H1 (cell line): ENCODE data around the gene ABCC9. TPM values are rescaled to one million over a fixed set of nuclear protein-coding genes. Genes with fewer than 3 reads are reported as not detected.

Experiments
- CTCF ChIA-PET: fragments of 300-600 bp; sonication (Branson Sonifier 250); formaldehyde crosslinking; loops from one replicate; lab custom pipeline; 2021; ENCODE audit not compliant: partially characterized antibody; lab: Charles Lee
- POLR2A ChIA-PET: fragments of 300-600 bp; sonication (Branson Sonifier 250); formaldehyde crosslinking; loops from one replicate; lab custom pipeline; 2021; ENCODE audit warnings: inconsistent platforms; ENCODE audit not compliant: partially characterized antibody; lab: Charles Lee
- DNase-seq, 2 experiments: peaks; one replicate each; pipeline versions ENCODE4 v3.0.0 to v3.0.0-alpha.2; 2010 to 2022; ENCODE audit warnings: low spot score in 2 of 2, low read depth in 1 of 2, mixed read lengths in 1 of 2
- FAIRE-seq: peaks from 2 replicates; lab custom pipeline; 2011; peaks lifted over from hg19 to GRCh38; lab: Jason Lieb, UNC
- H2AFZ ChIP-seq: 2 replicates; pipeline ENCODE4 v1.8.1; 2012; ENCODE audit warnings: low read length, inconsistent platforms
- H2AK5ac ChIP-seq: 2 replicates; pipeline ENCODE4 v1.6.1; 2013; ENCODE audit warnings: low read depth, low read length
- H2BK120ac ChIP-seq: replicated peaks from 2 replicates; pipeline ENCODE3; 2013; ENCODE audit warnings: low read depth, low read length, inconsistent platforms
- H2BK12ac ChIP-seq: 2 replicates; pipeline ENCODE4 v1.6.1; 2013; ENCODE audit warnings: low read depth, low read length
- H2BK15ac ChIP-seq: 2 replicates; pipeline ENCODE4 v1.6.1; 2013; ENCODE audit warnings: low read length
- H2BK20ac ChIP-seq: 2 replicates; pipeline ENCODE4 v1.6.1; 2013; ENCODE audit warnings: low read length
- H2BK5ac ChIP-seq: 2 replicates; pipeline ENCODE4 v1.6.1; 2013; ENCODE audit warnings: low read depth, low read length
- H3K14ac ChIP-seq: 2 replicates; pipeline ENCODE4 v1.6.1; 2013; ENCODE audit warnings: inconsistent platforms; ENCODE audit not compliant: insufficient read length
- H3K18ac ChIP-seq: 2 replicates; pipeline ENCODE4 v1.6.1; 2013; ENCODE audit warnings: low read length; ENCODE audit errors: extremely low read depth
- H3K23ac ChIP-seq: 2 replicates; pipeline ENCODE4 v1.6.1; 2013; ENCODE audit warnings: inconsistent platforms; ENCODE audit not compliant: insufficient read length
- H3K23me2 ChIP-seq: 2 replicates; pipeline ENCODE4 v1.6.1; 2013; ENCODE audit warnings: low read depth, low read length
- H3K27ac ChIP-seq: 2 replicates; pipeline ENCODE4 v1.6.1; 2011; ENCODE audit warnings: low read depth, low read length, inconsistent platforms
- H3K27me3 ChIP-seq, 4 experiments: replicated peaks in 1 of 4; 1 replicate in 1 of 4; 2 replicates in 3 of 4; pipeline versions ENCODE4 v1.6.1 to v1.8.1; 2011 to 2013; ENCODE audit warnings: low read length in 3 of 4, mild to moderate bottlenecking in 3 of 4, inconsistent platforms in 2 of 4, mixed read lengths in 2 of 4, moderate library complexity in 1 of 4; ENCODE audit not compliant: control insufficient read depth in 3 of 4, insufficient read depth in 3 of 4; ENCODE audit errors: extremely low read depth in 1 of 4
- H3K36me3 ChIP-seq, 4 experiments: 2 replicates each; pipeline versions ENCODE4 v1.6.1 to v1.8.1; 2011 to 2013; ENCODE audit warnings: mild to moderate bottlenecking in 4 of 4, low read length in 3 of 4, moderate library complexity in 2 of 4, control low read depth in 1 of 4, inconsistent platforms in 1 of 4; ENCODE audit not compliant: insufficient read depth in 4 of 4, control insufficient read depth in 2 of 4
- H3K4ac ChIP-seq: replicated peaks from 2 replicates; pipeline ENCODE3; 2013; ENCODE audit warnings: low read length, low read depth, mixed read lengths, inconsistent platforms; ENCODE audit not compliant: insufficient read length
- H3K4me1 ChIP-seq, 4 experiments: replicated peaks in 1 of 4; 1 replicate in 1 of 4; 2 replicates in 3 of 4; pipeline versions ENCODE4 v1.6.1 to v1.8.1; 2011 to 2013; ENCODE audit warnings: low read length in 3 of 4, inconsistent platforms in 2 of 4, mixed read lengths in 1 of 4; ENCODE audit not compliant: insufficient read depth in 4 of 4, control insufficient read depth in 3 of 4
- H3K4me2 ChIP-seq, 2 experiments: 2 replicates each; pipeline versions ENCODE4 v1.6.1 to v1.8.1; 2011 to 2013; ENCODE audit warnings: low read depth in 2 of 2, low read length in 2 of 2, control low read depth in 1 of 2, inconsistent platforms in 1 of 2, mild to moderate bottlenecking in 1 of 2; ENCODE audit not compliant: insufficient read depth in 1 of 2
- H3K4me3 ChIP-seq, 4 experiments: fragments of 200-600, 300-600 bp in 1 of 4; sonication (generic), shearing (Covaris generic), sonication (Bioruptor Twin) in 1 of 4; 2 replicates each; pipeline versions ENCODE4 v1.5.1 to v1.8.1; 2011 to 2016; ENCODE audit warnings: low read length in 4 of 4, low read depth in 3 of 4, control low read depth in 2 of 4, inconsistent platforms in 2 of 4, mild to moderate bottlenecking in 2 of 4, mixed read lengths in 1 of 4, moderate library complexity in 1 of 4; ENCODE audit not compliant: insufficient read depth in 2 of 4; ENCODE audit errors: extremely low read depth in 1 of 4
- H3K56ac ChIP-seq: replicated peaks from 2 replicates; pipeline ENCODE3; 2013; ENCODE audit warnings: low read depth, mild to moderate bottlenecking, mixed read lengths, low read length, inconsistent platforms; ENCODE audit not compliant: insufficient read length
- H3K79me1 ChIP-seq: 2 replicates; pipeline ENCODE4 v1.6.1; 2013; ENCODE audit warnings: low read depth, low read length, control low read depth
- H3K79me2 ChIP-seq, 2 experiments: 2 replicates each; pipeline versions ENCODE4 v1.6.1 to v1.8.1; 2012 to 2013; ENCODE audit warnings: low read length in 2 of 2, mild to moderate bottlenecking in 2 of 2, inconsistent platforms in 1 of 2; ENCODE audit not compliant: insufficient read depth in 2 of 2, control insufficient read depth in 1 of 2
- H3K9ac ChIP-seq, 4 experiments: replicated peaks in 1 of 4; 1 replicate in 1 of 4; 2 replicates in 3 of 4; pipeline versions ENCODE4 v1.6.1 to v1.8.1; 2011 to 2013; ENCODE audit warnings: low read depth in 3 of 4, low read length in 3 of 4, control low read depth in 2 of 4, mild to moderate bottlenecking in 2 of 4, moderate library complexity in 2 of 4, inconsistent platforms in 1 of 4; ENCODE audit errors: extremely low read depth in 1 of 4
- H3K9me3 ChIP-seq, 2 experiments: 2 replicates each; pipeline versions ENCODE4 v1.6.1 to v1.8.1; 2012 to 2013; ENCODE audit warnings: mild to moderate bottlenecking in 2 of 2, moderate library complexity in 2 of 2, control low read depth in 1 of 2, inconsistent platforms in 1 of 2, low read depth in 1 of 2, low read length in 1 of 2, mixed read lengths in 1 of 2; ENCODE audit not compliant: insufficient read depth in 2 of 2
- H4K20me1 ChIP-seq, 2 experiments: replicated peaks in 1 of 2; 2 replicates each; pipeline versions ENCODE3 to v1.8.1; 2011 to 2013; ENCODE audit warnings: inconsistent platforms in 2 of 2, low read length in 2 of 2, mild to moderate bottlenecking in 1 of 2; ENCODE audit not compliant: insufficient read depth in 2 of 2, control insufficient read depth in 1 of 2
- H4K5ac ChIP-seq: 2 replicates; pipeline ENCODE4 v1.6.1; 2013; ENCODE audit warnings: low read length, low read depth, mixed read lengths, inconsistent platforms; ENCODE audit not compliant: insufficient read length
- H4K8ac ChIP-seq: 2 replicates; pipeline ENCODE4 v1.8.0; 2013; ENCODE audit warnings: mild to moderate bottlenecking, moderate library complexity, low read length, inconsistent platforms; ENCODE audit not compliant: insufficient read depth; ENCODE audit errors: extremely low read depth
- H4K91ac ChIP-seq: replicated peaks from 2 replicates; pipeline ENCODE3; 2013; ENCODE audit warnings: low read length, mixed read lengths, inconsistent platforms; ENCODE audit not compliant: insufficient read length
- BACH1 ChIP-seq: IDR thresholded peaks from 2 replicates; pipeline ENCODE4 v1.6.1; 2012; ENCODE audit warnings: low read length, improper control_type of control experiment
- KDM4A ChIP-seq: IDR thresholded peaks from one replicate; pipeline ENCODE4 v1.7.1; 2012; ENCODE audit warnings: low read depth, mild to moderate bottlenecking, moderate library complexity, low read length, inconsistent platforms; ENCODE audit not compliant: severe bottlenecking
- KDM5A ChIP-seq: fragments of 200-600 bp; IDR thresholded peaks from 2 replicates; pipeline ENCODE4 v1.7.1; 2012; ENCODE audit warnings: mild to moderate bottlenecking, low read length, inconsistent platforms, mixed read lengths
- POLR2A ChIP-seq, 2 experiments: IDR thresholded peaks; 1 replicate in 1 of 2; 2 replicates in 1 of 2; pipeline ENCODE4 v1.6.1; 2011; ENCODE audit warnings: low read depth in 2 of 2, low read length in 2 of 2, mild to moderate bottlenecking in 2 of 2; ENCODE audit errors: control extremely low read depth in 1 of 2
- RAD21 ChIP-seq, 2 experiments: IDR thresholded peaks in 1 of 2; conservative IDR thresholded peaks in 1 of 2; 2 replicates each; pipeline ENCODE4 v1.6.1; 2011; ENCODE audit warnings: low read depth in 2 of 2, low read length in 2 of 2, improper control_type of control experiment in 1 of 2, inconsistent platforms in 1 of 2, mild to moderate bottlenecking in 1 of 2, moderate library complexity in 1 of 2
- RNF2 ChIP-seq: fragments of 200-900, 300-1000 bp; sonication (generic); IDR thresholded peaks from 2 replicates; pipeline ENCODE4 v1.7.1; 2016; ENCODE audit warnings: borderline replicate concordance, low read depth, mild to moderate bottlenecking, antibody characterized with exemption, low read length; ENCODE audit not compliant: poor library complexity, severe bottlenecking; ENCODE audit errors: missing control alignments
- SIRT6 ChIP-seq: IDR thresholded peaks from one replicate; pipeline ENCODE4 v1.7.1; 2012; ENCODE audit warnings: low read length, inconsistent platforms
- TAF1 ChIP-seq: IDR thresholded peaks from 2 replicates; pipeline ENCODE4 v1.6.1; 2011; ENCODE audit warnings: mild to moderate bottlenecking, low read depth, low read length
- TAF7 ChIP-seq: optimal IDR thresholded peaks from 2 replicates; pipeline ENCODE3; 2011; ENCODE audit warnings: low read depth, mild to moderate bottlenecking, inconsistent platforms, low read length, moderate library complexity, borderline replicate concordance
- TBP ChIP-seq: IDR thresholded peaks from 2 replicates; pipeline ENCODE4 v1.6.1; 2011; ENCODE audit warnings: low read depth, low read length, improper control_type of control experiment
- USF2 ChIP-seq: IDR thresholded peaks from 2 replicates; pipeline ENCODE4 v1.6.1; 2011; ENCODE audit warnings: low read length, improper control_type of control experiment
- WGBS, 2 experiments: shearing (Covaris generic) in 1 of 2; methylation state at CpG; one replicate each; pipeline versions ENCODE4 v1.1.6 to v1.1.7; 2013 to 2015; ENCODE audit warnings: low lambda C conversion rate in 2 of 2, mixed read lengths in 2 of 2, inconsistent platforms in 1 of 2, low coverage in 1 of 2, missing lambda C conversion rate in 1 of 2; ENCODE audit not compliant: insufficient replicate concordance in 2 of 2, insufficient coverage in 1 of 2, insufficient read length in 1 of 2; ENCODE audit errors: extremely low coverage in 1 of 2, missing lambda C conversion rate in 1 of 2; 5-methylcytosine and 5-hydroxymethylcytosine counted together
- polyA plus RNA-seq, 7 experiments: library from polyadenylated mRNA; depleted of rRNA in 3 of 7; stranded (reverse) in 5 of 7; unstranded in 2 of 7; fragments of >200 nt in 5 of 7; fragments of 200-250 nt in 2 of 7; gene quantifications; 1 replicate in 5 of 7; 2 replicates in 1 of 7; 4 replicates in 1 of 7; pipeline versions ENCODE4 v1.2.1 to v1.2.3, GENCODE V29; 2011 to 2013; ENCODE audit warnings: missing spikeins in 2 of 7, mixed read lengths in 2 of 7
- total RNA-seq: library from RNA; stranded (reverse); fragmentation: NEBNext Ultra II Directional; extraction: Animal tissue kit (Norgen Biotek cat#: 25700); gene quantifications from 2 replicates; pipeline ENCODE4 v1.2.1, GENCODE V29; 2021

ABCC9 gene
- total and polyA plus RNA-seq, 2 of the 8 experiments (the other 6 are each of a cell fraction or from before 2014, with no cell fraction given), result under 0.01 TPM; not detected in 1

DNA sequence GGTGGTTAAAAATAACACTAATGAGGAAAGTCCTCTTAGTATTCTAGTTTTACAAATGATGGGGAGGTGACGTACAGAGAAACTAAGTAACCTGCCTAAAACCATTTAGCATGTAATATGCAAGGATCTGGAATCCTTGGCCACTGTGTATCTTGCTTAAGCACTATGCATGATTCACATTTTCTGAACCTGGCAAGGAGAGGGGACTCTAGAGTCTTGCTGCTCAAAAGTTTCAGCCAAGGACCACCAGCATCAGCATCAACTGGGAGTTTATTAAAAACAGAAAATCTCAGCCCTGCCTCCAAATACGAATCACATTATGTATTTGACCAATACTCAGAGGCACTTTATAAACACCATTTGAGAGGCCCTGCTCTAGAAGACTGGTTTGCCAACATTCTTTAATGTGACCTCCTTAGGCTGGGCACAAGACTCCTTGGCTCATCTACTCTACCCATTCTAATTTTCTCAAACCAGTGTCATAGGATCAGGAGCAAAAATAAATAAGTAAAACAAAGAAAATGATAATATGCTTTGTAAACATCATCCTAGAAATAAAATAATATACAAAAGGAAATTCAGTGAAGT, 52.9 kb downstream of the ABCC9 start:
- Histone ChIP-seq H3K36me3 (no peaks in the 10 kb centered on the region), H2BK5ac (no peak overlapping the region), H4K91ac (no peak overlapping the region), H3K79me1 (no peaks in the 10 kb centered on the region), H3K79me2 (no peaks in the 10 kb centered on the region), H3K56ac (no peak overlapping the region), H4K8ac (no peak overlapping the region), H3K27ac (no peak overlapping the region), H3K9me3 (no peaks in the 10 kb centered on the region), H3K23me2 (no peaks in the 10 kb centered on the region), H4K5ac (no peak overlapping the region), H3K4ac (no peak overlapping the region), H2BK120ac (no peak overlapping the region), H2BK12ac (no peak overlapping the region), H3K4me2 (no peak overlapping the region), H3K23ac (no peak overlapping the region), H3K18ac (no peak overlapping the region), H3K4me1 (no peaks in the 10 kb centered on the region), H3K9ac (no peak overlapping the region), H4K20me1 (no peaks in the 10 kb centered on the region), H3K4me3 (no peak overlapping the region), H2AFZ (no peak overlapping the region), H2BK15ac (no peak overlapping the region), H2AK5ac (no peak overlapping the region), H2BK20ac (no peak overlapping the region), H3K27me3 (no peaks in the 10 kb centered on the region), H3K14ac (no peak overlapping the region)
- ChIA-PET CTCF (interaction anchor here (0.7 kb wide), 1 partner anchor 232 kb away, joined by 3 read pairs; no protein-coding TSS in a partner anchor), POLR2A (no interaction called here)
- DNase-seq, result no peak
- no peak for FAIRE-seq
- WGBS, 2 experiments, result 84% methylated on average over 2 of the region's 2 CpGs; no CpG with 5 or more reads in 1 of the 2 experiments
- no peak for TF ChIP-seq SIRT6
- no peak for TF ChIP-seq TAF7
- TF ChIP-seq TAF1, result no peak
- TF ChIP-seq KDM4A, result no peak
- no peak for TF ChIP-seq RAD21 (IDR thresholded peaks at IDR 0.05 in 1 of 2, conservative IDR thresholded peaks at IDR 0.05 in 1 of 2; ENCODE audit: low read depth in 2 of 2, low read length in 2 of 2)
- no peak for TF ChIP-seq BACH1
- no peak for TF ChIP-seq RNF2
- no peak for TF ChIP-seq TBP
- no peak for TF ChIP-seq USF2
- no peak for TF ChIP-seq POLR2A (IDR thresholded peaks at IDR 0.05; ENCODE audit: control extremely low read depth in 1 of 2, low read depth in 2 of 2, low read length in 2 of 2)
- TF ChIP-seq KDM5A, result no peak
